ENCODE data around the gene WWP2.

- no peak for TF ChIP-seq CTCF (conservative IDR thresholded peaks at IDR 0.05)
- TF ChIP-seq EZH2 (IDR thresholded peaks at IDR 0.05; ENCODE audit: low read depth), result no peak
Measured at GRCh38 chr16:69761983-69762813, at the start of gene WWP2.
